ENCODE measurements around the gene JAGN1. TPM values are rescaled to one million over a fixed set of nuclear protein-coding genes. Genes with fewer than 3 reads are reported as not detected.

Gene JAGN1
- total and polyA plus RNA-seq, 9 of the 15 experiments (the other 6 are each of a cell fraction or from before 2014, with no cell fraction given), result 31.6 to 77.8 (median 40.3) TPM

DNA sequence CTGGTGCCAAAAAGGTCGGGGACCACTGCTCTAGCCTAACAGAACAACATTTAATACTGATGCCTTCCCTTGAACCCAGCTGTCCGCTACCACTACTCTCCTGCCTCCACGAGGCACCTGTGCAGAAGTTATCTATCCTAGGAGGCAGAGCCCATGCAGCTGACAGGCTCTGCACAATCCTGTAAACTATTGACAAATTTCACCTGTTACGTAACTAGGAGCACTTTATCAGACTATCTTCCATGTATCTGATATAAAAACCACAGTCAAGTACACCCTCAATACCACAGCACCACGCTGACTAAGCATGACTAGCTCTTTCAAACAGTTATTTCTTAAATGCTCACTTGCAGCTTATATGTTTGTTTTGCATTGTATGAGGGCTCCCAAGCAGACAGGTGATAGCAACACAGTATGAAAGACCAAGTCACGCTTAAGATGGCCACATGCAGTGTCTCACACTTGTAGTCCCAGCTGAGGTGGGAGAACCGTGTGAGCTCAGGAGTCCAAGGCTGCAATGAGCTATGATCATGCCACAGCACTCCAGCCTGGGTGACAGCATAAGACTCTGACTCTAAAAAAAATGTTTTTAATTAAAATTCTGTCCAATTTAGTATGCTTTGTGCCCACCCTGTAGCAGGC lies 22.0 kb downstream of the JAGN1 start (continued):
- TF ChIP-seq MNT (conservative IDR thresholded peaks at IDR 0.05) (peak in 1 of 2 experiments; percentile 48; a peak in 1 of 4 replicates), ARNT (IDR thresholded peaks at IDR 0.05) (no peak), YY1 (IDR thresholded peaks at IDR 0.05; ENCODE audit: borderline replicate concordance in 1 of 3, control insufficient read depth in 1 of 3, extremely low read depth in 1 of 3, insufficient read depth in 3 of 3, insufficient read length in 1 of 3, insufficient replicate concordance in 2 of 3, low read depth in 1 of 3, low read length in 2 of 3) (peak in 1 of 3 experiments; percentile 76), SIN3A (IDR thresholded peaks at IDR 0.05; ENCODE audit: borderline replicate concordance in 2 of 2, control insufficient read depth in 1 of 2, low read depth in 2 of 2, low read length in 2 of 2) (0 out of 4 replicates have a peak, but pooled peaks of 1 of the 2 experiments have one; percentile 14), ZNF384 (IDR thresholded peaks at IDR 0.05; ENCODE audit: low read depth, low read length) (no peak), HDAC8 (tag; IDR thresholded peaks at IDR 0.05) (no peak), MECOM (CRISPR knock-in tag; IDR thresholded peaks at IDR 0.05) (no peak), ATF1 (CRISPR knock-in tag; IDR thresholded peaks at IDR 0.05) (no peak), ATF1 (tag; IDR thresholded peaks at IDR 0.05) (peak; percentile 39; the same call in 1 of the 2 replicates), CBFA2T3 (IDR thresholded peaks at IDR 0.05) (peak; percentile 21; the same call in 1 of the 2 replicates), ZNF695 (CRISPR knock-in tag; IDR thresholded peaks at IDR 0.05) (no peak)
- TF ChIP-seq, protein P1, sequence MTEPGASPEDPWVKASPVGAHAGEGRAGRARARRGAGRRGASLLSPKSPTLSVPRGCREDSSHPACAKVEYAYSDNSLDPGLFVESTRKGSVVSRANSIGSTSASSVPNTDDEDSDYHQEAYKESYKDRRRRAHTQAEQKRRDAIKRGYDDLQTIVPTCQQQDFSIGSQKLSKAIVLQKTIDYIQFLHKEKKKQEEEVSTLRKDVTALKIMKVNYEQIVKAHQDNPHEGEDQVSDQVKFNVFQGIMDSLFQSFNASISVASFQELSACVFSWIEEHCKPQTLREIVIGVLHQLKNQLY (CRISPR knock-in tag; conservative IDR thresholded peaks at IDR 0.05), result no peak
- TF ChIP-seq, protein P2, sequence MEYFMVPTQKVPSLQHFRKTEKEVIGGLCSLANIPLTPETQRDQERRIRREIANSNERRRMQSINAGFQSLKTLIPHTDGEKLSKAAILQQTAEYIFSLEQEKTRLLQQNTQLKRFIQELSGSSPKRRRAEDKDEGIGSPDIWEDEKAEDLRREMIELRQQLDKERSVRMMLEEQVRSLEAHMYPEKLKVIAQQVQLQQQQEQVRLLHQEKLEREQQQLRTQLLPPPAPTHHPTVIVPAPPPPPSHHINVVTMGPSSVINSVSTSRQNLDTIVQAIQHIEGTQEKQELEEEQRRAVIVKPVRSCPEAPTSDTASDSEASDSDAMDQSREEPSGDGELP (CRISPR knock-in tag; IDR thresholded peaks at IDR 0.05; ENCODE audit: borderline replicate concordance), result peak; percentile 52
- TF ChIP-seq, protein P3, sequence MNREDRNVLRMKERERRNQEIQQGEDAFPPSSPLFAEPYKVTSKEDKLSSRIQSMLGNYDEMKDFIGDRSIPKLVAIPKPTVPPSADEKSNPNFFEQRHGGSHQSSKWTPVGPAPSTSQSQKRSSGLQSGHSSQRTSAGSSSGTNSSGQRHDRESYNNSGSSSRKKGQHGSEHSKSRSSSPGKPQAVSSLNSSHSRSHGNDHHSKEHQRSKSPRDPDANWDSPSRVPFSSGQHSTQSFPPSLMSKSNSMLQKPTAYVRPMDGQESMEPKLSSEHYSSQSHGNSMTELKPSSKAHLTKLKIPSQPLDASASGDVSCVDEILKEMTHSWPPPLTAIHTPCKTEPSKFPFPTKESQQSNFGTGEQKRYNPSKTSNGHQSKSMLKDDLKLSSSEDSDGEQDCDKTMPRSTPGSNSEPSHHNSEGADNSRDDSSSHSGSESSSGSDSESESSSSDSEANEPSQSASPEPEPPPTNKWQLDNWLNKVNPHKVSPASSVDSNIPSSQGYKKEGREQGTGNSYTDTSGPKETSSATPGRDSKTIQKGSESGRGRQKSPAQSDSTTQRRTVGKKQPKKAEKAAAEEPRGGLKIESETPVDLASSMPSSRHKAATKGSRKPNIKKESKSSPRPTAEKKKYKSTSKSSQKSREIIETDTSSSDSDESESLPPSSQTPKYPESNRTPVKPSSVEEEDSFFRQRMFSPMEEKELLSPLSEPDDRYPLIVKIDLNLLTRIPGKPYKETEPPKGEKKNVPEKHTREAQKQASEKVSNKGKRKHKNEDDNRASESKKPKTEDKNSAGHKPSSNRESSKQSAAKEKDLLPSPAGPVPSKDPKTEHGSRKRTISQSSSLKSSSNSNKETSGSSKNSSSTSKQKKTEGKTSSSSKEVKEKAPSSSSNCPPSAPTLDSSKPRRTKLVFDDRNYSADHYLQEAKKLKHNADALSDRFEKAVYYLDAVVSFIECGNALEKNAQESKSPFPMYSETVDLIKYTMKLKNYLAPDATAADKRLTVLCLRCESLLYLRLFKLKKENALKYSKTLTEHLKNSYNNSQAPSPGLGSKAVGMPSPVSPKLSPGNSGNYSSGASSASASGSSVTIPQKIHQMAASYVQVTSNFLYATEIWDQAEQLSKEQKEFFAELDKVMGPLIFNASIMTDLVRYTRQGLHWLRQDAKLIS (CRISPR knock-in tag; IDR thresholded peaks at IDR 0.05), result no peak

Measured in K562 (cell line).